Measurements from ENCODE around the gene TMX2.
A peak's percentile ranks its signal among the peaks of the same experiment; 100 is the strongest.
"Not testable (repeated sequence)": the region's sequence is repeated elsewhere in the genome, so short reads cannot be mapped to it uniquely, and the experiment has no call there.

Gene TMX2

DNA sequence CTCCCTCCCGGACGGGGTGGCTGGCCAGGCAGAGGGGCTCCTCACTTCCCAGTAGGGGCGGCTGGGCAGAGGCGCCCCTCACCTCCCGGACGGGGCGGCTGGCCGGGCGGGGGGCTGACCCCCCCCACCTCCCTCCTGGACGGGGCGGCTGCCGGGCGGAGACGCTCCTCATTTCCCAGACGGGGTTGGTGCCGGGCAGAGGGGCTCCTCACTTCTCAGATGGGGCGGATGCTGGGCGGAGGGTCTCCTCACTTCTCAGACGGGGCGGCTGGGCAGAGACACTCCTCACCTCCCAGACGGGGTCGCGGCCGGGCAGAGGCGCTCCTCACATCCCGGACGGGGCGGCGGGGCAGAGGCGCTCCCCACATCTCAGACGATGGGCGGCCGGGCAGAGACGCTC is 4.3 kb downstream of the TMX2 start:
- DNase-seq, result not testable (repeated sequence)

DNA sequence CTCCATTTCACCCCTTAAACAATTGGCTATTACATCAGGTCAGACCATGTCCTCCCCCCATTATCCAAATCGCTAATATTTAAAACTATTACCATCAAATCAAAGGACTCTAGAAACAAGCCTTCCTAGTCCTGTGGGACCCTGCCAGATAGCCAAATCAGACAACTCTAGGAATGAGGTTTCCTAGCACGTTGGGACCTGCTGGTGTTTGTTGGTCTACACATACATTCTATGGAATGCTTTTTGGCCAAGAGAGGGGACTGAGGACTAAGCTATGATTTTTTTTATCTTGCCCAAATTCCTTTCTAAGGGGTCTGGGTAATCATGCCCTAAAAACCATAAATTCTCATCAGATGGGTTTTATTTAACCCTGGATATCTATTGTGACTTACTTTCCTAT is 14.8 kb downstream of the TMX2 start:
- no peak for DNase-seq

DNA sequence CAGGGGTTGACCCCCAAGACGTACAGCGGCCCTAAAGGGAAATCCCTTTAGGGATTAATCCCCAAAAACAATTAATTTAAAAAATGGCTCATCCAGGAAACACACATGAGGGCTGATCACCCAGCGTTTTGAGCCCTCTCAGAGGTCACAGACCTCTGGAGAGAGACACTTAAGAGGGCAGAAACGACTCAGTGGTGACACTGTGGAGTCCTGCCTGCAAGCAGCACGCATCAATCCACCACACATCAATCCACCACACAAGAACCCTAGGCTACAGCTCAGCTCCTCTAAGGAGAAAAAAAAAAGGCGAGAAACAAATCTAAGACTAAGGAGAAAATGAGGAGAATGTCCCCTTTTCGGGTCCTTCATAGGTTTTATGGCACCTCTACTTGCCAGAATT is 16.4 kb downstream of the TMX2 start:
- no peak for DNase-seq

DNA sequence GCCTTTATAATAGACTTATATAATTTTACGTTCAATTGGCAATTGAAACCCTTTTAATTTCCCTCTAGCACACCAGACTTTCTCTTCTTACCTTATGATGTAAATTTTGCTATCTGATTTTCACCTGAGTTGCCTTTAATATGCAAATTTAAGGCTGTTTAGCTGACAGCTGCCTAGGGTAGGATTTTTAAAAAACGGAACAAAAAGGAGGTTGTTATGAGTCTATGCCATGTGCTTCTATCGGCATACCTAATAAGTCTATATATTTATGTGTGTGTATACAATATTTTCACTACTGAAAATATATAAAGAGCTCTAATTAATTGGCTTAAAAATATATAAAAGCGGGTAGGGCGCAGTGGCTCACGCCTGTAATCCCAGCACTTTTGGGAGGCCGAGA is 17.1 kb downstream of the TMX2 start:
- no peak for DNase-seq

DNA sequence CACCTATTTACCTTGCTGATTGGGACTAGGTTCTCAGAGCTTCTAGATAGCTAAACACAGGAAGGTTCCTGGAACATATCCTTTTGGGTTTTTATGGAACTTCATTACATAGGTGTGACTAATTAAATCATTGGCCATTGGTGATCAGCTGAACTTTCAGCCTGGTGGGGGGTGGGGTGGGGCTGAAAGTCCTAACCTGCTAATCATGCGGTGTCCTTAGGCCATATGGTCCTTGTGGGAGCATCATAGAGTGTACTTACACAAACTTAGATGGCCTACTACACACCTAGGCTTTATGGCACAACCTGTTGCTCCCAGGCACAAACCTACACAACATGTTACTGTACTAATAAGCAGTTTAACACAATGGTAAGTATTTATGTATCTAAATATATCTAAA is 20.3 kb downstream of the TMX2 start:
- no peak for DNase-seq

DNA sequence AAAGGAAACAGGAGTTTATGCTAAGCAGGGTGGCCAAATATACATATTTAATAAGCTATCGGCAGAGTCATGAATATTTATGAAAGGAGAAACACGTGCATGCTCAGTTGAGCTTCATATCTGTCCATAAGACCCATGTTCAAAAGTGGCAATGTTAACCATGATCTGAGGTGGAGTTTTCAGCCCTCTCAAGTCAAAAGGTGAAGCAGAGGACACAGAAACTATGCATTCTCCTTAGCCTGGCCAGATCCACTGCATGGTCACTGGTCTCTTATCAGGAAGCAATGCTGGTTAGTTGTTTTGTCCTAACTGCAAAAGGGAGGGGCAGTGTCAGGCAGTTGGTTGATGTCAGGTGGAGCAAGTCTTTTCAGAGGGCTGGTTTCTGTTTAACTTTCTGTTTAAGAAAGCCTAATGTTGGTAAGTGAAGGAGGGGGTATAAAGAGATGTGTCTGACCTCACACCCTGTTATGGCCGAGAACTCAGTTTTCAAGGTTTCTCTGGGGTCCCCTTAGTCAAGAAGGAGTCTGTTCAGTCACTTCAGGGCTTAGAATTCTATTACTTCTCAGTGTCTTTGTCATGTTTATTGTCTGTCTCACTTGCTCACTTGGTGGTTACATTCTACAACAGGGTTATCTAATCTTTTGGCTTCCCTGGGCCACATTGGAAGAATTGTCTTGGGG is 23.4 kb downstream of the TMX2 start:
- DNase-seq, result no peak

DNA sequence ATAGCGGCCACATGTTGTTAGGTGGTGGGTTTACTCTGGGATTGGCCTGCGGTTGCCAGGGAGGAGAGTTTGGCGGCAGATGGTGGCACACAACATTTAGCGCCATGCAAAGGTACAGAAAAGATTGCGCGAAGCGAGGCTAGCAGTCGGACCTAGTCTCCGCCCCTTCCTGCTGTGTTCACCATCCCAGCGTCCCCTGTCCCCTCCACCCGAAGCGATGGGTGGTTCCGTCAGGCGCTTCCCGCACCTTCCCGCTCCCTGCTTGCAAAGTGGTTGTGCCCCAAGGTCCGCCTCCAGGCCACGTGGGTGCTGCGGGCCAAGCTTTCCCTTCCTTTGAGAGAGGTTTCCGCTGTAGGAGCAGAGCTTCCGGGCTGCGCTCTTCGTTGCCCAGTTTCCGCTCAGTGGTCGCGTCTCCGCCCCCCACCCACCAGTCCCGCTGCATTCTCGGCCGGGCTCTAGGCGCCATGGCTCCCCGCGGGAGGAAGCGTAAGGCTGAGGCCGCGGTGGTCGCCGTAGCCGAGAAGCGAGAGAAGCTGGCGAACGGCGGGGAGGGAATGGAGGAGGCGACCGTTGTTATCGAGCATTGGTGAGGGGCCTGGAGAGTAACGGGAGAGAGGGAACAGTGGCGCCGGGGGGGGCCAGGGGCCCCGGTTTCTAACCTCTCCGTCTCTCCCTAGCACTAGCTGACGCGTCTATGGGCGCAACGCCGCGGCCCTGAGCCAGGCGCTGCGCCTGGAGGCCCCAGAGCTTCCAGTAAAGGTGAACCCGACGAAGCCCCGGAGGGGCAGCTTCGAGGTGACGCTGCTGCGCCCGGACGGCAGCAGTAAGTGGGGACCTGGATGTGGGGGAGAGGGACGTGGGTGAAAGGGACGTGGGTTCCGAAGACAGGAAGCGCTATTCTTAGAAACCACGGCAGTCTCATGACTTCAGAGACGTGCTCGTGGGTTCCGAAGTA is 29.0 kb downstream of the TMX2 start, which contains the start of gene SELENOH:
TSS of gene SELENOH (plus strand) at position 360 of the 955 bp plus-strand sequence. CDS start at position 465, 105 bp downstream.
- DNase-seq, result peak; percentile 89

DNA sequence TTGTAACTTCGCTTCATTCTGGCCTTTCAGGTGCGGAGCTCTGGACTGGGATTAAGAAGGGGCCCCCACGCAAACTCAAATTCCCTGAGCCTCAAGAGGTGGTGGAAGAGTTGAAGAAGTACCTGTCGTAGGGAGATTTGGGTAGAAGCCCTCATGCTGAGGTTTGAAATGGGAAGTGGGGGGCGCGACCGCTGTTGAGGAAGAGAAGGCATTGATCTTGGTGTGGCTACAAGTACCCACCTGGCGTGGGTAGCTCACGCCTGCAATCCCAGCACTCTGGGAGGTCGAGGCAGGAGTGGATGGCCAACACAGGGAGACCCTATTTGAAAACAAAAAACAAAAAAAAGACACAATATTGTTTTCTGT is 29.7 kb downstream of the TMX2 start:
- DNase-seq, result no peak

DNA sequence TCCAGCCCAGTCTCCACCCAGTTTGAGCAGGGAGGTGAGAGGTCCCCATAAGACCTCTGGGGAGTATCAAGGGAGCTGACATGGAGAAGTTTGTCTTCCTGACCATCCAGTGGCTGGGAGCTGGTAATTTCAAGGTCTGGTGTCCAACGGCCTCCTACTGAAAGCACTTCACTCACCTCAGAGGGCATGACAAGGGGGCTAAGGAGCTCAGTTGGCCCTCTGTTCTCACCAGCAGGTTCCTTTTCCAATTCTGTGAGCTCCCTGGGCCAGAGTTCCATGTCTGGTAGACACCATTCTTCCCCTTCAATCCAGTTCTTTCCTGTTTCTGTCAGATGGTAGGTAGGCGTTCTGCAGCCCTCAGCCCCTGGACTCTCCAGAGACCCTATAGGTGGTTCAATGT is 32.0 kb downstream of the TMX2 start:
- DNase-seq, result no peak

DNA sequence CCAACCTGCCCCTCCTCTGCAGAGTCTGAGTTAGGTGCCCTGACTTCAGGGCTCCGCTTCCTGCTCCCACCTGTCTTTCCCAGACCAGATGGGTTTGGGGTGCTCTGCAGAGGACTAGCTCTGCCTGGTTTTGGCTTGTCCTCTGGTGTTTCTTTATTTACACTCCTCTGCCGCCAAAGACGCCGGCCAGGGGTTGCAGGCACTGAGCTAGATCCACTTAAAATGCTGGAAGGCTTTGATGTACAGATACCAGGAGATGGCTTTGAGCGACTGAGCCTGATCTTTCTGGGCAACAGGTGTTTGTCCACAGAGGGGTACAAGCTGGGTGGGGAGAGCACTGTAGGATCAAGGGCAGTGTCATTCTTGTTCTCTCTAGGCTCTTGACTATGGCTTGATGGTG is 32.8 kb downstream of the TMX2 start:
- no peak for DNase-seq

DNA sequence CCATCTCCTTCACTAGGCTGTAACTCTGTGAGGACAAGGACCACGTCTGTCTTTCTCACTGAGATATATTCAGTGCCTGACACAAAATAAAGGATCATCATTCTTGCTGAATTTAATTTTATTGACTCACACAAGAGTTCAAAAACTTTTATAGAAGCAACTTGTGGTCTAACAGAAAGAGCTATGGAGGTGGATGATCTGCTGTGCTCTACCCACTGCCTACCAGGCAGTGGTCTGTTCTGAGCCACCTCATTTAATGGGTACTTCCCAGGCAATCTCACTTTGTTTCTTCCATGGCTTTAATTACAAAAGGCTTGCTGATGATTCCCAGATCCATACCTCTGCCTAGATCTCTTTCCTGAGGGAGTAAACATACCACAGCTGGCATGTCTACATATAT is 34.5 kb downstream of the TMX2 start:
- DNase-seq, result no peak

DNA sequence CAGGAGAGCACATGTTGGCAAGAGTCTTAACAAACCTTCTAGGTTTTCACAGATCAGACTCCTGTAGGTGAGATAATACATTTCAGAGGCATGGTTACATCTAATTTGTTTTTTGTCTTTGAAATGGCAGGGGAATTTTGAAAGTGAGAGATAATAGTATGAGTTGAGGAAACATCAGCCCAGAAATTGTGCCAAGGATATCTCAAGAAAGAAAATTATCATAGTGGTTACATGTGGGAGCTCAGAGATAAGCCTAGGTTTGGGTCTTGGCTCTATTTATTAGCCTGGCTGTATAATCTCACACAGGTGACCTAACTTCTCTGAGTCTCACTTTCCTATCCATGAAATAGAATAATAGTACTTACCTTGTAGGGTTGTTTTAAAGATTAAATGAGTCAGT is 38.8 kb downstream of the TMX2 start:
- no peak for DNase-seq

DNA sequence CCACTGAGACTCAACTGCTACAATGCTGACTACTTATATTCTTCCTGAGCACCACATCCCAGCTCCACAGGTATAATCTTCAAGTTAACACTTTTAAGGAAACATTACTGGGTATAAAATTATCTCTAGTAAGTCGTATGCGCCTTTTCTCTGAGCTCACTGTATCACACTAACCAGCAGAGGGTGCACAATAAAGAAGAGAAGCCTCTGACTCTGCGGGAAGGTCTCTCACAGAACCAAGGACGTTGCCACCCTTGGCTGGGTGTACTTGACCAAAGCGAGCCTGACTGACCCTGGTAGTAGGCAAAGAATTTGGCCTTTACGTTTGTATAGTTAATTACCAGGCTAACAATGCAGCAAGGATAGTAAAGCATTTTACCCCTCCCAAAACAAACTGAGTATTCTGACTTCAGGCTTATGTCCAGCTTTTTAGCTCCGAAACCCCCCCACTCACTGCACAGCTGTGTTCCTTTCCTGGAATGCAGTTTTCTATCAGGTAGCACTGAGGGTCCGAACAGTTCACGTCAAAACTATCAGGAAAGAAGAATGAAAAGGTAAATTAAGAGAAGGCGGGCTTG is 39.4 kb downstream of the TMX2 start, which contains the start of gene BTBD18:
TSS of gene BTBD18 (minus strand) at position 144 of the 578 bp plus-strand sequence. CDS start 631 bp downstream, outside the sequence.
- no peak for DNase-seq

DNA sequence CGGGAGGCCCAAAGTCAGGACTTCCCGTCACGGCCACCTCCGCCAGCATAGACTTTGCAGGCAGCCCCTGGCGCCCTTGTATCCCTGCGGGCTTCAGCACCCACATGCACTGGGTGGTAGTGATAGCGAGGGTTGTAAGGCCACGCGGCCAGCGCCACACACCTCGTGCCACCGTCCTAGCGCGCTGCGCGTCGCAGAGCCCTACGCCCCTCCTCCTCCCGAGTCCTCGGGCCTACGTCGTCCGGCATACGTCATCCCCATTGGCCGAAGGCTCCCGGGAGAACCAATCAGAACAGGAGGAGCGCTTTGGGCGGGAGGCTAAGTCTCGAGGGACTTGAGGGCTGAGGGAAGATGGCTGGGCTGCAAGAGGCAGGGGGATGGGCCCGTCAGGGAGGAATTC is 40.6 kb downstream of the TMX2 start:
- DNase-seq, result no peak

DNA sequence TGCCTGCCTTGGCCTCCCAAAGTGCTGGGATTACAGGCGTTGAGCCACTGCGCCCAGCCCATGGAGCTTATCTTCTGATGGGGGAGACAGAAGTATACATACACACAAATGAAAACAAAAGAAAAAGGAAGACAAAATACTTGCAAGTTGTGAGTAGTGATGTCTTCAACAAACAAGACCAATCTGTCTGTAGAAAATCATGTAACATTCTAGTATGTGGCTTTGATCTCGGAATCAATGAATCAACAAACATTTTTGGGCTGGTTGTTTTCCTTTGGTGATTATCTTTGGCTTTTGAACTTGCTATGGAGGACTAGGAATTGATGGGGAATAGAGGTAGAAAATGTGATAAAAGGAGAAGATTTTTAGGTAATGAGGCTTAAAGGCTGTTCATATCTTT is 45.8 kb downstream of the TMX2 start:
- DNase-seq, result no peak

DNA sequence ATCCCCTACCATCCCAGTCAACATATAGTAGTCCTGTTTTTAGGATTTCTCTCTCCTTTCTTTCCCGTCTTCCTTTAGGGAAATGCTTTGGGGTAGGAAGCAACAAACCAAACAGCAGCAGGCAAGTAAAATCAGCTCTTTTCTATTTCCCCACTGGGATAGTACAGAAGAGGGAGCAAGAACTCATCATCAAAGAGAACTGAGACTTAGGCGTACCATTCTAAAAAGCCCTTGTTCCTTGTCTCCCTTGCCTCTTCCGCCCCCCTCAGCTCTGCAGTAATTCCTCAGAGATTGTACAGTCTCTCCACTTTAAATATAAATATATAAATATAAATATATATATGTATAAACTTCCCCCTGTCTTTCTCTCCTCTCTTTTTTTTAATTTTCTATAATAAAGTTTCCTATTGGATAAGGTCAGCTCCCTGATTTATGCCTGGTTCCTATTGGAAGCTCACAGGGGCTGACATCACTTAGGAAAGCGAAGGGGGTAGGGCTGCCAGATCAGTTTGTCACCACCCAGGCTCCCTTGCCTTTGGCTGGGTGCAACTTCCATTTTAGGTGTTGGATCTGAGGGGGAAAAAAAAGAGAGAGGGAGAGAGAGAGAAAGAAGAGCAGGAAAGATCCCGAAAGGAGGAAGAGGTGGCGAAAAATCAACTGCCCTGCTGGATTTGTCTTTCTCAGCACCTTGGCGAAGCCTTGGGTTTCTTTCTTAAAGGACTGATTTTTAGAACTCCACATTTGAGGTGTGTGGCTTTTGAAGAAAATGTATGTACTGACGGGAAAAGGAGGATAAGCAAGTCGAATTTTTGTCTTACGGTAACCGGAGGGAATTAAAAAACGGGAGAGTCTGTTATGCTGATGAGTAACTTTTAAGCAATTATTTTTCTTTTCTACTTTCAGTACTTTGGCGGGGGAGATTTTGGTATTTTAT is 49.2 kb downstream of the TMX2 start, which contains the start of gene CTNND1:
TSS of gene CTNND1 (plus strand) at position 502 of the 934 bp plus-strand sequence. CDS start 29,677 bp downstream, outside the sequence.
- DNase-seq, result no peak

DNA sequence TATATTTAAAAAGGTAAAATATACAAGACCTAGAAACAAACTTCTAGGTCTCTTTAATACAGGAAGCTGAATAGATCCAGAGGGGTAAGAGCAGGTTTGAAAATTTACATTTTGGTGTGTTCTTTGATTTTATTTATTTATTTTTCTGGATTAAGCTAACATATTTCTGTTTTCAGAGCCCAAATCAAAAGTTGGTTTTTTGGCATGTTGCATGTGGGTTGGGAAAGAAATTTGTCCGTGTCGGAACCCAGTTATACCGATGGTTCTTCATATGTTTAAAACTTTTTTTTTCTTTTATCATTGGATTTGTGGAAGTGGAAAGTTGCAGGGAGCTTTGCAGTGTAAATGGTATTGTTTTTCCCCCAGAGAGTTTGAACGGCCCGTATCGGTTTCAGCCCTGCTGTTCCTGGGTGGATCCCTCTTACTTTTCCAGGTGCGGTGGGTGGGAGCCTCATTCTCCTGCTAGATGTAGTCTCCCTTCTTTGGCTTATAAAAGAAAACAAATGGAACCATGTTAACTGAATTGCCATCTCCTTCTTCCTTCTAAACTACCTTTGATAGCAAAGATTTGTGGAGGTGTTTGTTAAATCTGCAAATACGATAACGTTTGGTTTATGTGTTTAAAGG is 50.0 kb downstream of the TMX2 start:
- DNase-seq, result no peak

DNA sequence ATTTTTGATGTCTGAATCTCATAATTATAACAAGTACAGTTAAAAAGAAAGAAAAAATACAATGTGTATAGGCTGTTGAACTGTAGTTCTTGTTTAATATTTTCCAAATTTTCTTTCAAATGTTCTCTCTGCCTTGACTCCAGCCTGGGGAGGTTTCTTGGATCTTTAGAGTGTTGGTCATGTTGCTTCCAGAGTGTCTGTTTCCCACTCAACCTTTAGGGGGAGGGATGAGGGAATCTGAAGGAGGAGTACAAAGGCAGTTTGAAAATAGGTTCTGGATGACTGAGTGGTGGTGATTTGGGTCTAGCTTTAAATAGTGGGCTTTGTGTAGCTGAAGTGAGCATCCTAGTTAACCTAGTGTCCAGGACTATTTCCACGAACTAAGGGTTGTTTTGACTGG is 51.2 kb downstream of the TMX2 start:
- no peak for DNase-seq

DNA sequence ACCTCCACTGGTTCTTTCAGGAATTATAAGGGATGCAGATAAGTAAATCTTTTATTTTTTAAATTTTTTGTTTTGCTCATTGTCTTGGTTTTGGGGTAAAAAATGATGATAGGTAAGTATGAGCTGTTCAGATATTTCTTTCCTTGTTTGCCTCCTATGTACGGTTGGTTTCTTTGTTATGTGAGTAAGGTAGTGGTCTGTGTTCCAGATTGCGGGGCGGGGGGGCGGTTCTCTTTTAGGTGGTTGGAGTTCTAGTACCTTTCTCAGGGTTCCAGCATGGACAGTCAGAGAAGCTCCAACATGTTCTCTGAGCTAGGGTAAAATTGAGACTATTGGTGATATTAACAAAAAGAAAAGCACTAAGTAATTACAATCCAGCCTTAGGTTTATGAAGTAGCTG is 51.6 kb downstream of the TMX2 start:
- DNase-seq, result no peak

DNA sequence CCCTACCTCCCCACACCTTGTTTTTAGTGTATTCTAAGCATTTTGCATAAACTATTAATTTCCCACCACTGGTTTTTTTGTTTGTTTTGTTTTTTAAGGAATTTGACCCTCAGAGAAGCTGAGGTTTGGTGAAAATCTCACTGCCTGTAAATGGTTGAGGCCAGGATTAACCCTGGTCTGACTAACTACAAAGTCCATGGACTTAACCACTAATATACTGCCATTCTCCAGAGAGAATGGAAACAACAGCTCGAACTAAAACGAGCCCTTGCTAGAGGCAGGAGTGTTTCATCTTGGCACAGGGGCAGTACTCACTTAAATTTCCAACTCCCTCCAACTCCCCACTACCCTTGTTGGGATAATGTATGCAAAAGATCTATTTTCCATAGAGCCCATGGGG is 52.2 kb downstream of the TMX2 start:
- no peak for DNase-seq

DNA sequence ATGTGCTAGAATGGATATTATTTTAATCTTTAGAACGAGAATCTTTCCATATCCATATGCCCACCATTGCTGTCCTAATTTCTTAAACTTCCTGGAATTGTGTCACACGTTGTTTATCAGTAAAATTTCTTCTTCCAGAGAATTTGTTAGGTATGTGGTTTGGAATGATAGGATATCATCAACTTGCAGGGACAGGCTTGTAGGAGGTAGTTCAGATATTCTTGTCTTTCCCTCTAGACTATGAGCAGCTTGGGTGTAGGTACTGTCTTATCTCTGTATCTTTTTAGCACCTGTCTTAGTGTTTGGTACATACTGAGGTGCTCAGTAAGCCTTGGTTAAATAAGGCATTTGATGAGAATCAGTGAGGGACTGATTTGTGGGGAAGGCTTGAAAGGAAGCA is 52.6 kb downstream of the TMX2 start:
- DNase-seq, result no peak

DNA sequence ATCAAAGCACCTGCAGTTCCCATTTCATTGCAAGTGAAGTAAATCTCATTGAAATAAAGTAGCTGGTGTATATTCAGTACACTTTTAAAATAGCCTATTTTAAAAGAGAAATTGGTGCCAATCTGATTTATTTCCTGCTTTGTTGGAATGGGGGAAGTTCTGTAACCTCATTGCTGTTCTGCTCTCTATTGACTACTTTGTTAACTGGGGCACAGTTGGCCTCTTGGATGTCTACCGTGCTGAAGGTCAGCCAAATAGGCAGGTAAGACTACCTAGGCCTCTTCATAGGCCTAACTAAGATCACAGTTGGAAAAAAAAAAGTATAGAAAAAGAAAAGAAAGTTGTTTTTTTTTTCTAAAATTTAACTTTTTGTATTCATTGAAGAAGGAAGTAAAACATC is 58.4 kb downstream of the TMX2 start:
- no peak for DNase-seq

Data from activated gamma-delta T cell treated with Interleukin-2 at 50 U/mL for 16 hours (primary cell).